ENCODE measurements around the gene GPR18.

The GPR18 gene

DNA sequence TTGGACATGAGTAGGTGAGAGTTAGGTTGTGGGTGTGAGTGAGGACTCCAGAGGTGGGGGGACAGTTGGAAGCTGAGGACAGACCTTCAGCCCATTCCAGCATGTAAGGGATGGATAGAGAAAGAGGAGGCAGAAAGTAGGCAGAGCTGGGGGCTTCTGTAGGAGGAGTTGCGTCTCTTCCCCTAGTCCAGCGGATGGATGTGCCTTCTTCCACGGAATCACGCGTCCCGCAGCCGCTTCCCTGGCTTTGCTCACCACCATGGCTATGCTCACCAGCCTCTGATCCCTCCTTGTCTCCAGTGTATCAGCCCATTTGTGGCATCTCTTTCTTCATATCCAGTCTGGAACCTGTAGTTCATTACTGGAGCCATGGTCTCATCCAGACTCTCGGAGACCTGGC is 52.0 kb downstream of the GPR18 start:
- DNase-seq: no peak

DNA sequence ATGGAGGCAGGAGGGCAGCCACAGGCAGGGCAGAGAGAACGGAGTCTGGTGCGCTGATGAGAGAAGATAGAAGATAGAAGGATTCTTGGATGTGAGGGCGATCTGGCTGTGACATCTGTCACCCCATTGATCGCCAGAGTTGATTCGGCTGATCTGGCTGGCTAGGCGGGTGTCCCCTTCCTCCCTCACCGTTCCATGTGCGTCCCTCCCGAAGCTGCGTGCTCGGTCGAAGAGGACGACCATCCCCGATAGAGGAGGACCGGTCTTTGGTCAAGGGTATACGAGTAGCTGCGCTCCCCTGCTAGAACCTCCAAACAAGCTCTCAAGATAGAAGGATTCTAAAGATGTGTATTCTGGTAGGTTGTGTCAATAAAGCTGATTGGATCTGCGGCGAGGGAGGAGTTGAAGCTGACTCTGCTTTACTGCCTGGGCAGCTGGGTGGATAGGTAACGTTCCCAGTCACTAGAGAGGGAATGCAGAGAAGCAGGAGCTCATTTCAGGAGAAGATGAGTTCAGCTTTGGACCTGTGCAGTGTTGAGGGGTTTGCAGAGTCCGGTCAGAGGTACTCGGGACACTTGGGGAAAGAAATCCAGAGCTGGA is 52.5 kb downstream of the GPR18 start:
- no peak for DNase-seq

All from NCI-H69 (cell line).